ENCODE results near the gene ARHGAP30. TPM values are rescaled to one million over a fixed set of nuclear protein-coding genes. Genes with fewer than 3 reads are reported as not detected.

ARHGAP30 gene
- total RNA-seq, 2 experiments from 2014 or later = 149 TPM

DNA sequence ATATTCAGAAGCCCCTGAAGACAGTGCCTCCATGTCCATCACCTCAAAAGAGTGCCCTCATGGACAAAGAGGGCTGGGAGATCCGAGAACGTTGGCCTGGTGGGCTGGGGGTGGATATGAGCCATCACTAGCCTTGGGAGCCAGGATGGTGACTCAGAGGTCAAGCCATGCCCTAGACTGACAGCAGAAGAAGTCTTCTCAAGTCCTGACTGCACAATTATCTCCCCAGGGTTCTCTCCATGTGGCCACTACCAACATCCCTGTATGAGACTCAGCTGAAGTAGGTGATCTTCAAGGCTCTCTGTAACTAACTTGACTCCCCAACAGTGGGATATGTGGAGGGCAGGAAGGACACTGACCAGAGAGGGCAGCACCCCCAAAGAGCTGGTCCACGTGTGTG lies 16.8 kb downstream of the ARHGAP30 start:
- POLR2A ChIA-PET = no interaction called here
- CTCF ChIA-PET = no interaction called here

DNA sequence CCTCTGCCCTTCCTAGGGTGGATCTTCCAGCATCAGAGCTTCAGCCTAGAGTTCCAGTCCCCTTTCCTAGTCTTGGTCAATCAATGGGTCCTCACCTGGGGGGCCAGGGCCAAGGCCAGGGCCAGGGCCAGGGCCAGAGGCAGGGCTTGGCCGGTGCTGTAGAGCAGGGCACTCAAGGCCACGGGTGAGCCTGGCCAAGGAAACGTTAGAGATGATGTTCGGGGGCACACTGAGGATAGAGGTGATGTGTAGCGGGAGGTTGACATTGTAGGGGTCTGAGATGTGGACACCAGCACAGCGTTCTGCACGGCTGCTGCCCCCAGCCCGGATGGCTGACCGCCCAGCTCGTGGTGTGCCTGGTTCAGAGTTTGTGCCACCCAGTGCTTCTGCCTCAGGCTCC lies 18.5 kb downstream of the ARHGAP30 start:
- ChIA-PET CTCF (interaction anchor here (1.2 to 1.5 kb wide), 2 partner anchors 11 to 18 kb away, joined by 4 to 5 read pairs; no protein-coding TSS in a partner anchor), POLR2A (no interaction called here)

DNA sequence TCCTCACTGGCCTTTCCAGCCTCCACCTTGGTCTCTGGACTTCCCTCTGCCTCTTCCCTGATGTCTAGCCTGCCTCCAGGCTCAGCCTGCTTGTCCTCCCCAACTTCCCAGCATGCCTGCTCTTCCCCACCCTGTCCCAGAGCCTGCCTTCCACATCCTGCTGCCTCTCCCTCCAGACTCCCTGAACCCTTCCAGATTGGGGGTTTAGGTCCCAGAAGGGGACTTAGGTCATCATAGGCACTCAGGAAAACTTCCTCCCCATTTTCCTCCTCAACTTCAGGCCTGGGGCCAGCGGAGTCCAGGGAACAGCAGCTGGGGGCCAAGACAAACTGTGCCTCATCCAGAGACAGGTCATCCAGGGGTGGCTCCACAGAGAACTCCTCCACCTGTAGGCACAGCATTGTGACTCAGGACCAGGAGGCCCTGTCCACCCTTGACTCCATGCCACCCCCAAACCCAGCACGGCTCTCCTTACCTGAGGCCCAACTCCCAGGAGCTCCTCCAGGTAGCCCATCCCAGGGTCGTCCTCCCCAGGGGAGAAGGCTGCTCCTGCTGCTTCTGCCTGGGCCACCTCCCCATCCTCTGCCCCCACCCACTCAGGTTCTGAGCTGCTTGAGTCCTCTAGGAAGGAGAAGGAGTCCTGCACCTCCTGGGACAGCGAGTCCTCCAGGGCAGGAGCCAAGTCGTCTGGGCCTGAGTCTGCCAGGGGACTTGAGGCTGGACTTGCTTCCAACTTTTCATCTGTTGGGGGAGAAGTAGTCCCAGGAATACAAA lies 20.6 kb downstream of the ARHGAP30 start:
- ChIA-PET CTCF (no interaction called here), POLR2A (interaction anchor here (0.7 kb wide), 1 partner anchor 13 kb away, joined by 7 read pairs; no protein-coding TSS in a partner anchor)

DNA sequence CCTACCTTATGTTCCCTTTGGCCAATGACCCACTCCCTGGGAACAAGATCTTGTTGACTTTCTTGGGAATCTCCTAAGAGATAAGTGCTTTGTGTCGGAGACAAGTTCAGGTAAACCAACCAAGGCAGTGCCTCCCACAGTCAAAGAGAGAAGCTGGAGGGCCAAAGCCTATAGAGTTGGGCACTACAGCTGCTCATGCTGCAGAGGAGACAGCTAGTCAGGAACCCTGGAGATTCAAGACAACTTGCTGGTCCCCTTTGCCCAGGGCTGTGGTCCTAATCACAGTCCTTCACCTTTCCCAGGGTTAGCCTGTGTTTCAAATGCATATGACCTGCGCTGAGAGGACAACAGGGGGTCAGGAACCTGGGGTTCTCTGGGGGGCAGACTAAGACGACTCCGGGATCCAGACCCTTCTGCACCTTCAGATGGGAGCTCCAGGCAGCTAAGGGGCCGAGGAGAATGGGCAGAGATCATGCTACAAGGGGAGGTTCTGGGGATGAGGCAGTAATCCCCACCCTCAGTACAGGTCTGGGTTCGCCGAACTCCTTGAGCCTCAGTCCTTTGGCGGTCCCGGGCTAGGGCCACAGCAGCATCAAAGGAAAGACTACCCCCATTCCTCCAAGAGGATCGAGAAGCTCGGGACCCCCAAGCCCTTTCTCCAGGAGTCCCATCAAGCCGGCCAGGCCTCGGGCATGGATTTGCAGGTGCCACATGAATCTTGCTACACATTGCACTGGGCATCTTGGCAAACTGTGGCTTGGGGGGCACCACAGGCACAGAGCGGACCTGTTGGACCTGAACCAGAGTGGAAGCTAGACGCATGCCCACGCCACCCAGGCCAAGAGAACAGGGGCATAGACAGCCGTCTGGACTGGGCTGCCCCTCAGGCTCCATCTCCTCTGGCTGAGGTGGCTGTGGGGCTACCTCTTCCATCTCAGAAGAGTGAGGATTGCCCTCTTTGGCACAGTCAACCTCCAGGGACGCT lies 22.0 kb downstream of the ARHGAP30 start:
- POLR2A ChIA-PET = interaction anchor here (1.4 to 4.5 kb wide), 3 partner anchors 9 to 70 kb away, joined by 3 to 45 read pairs (median 4); partner anchors contain the start of genes ARHGAP30, NIT1, PFDN2 and TSTD1

DNA sequence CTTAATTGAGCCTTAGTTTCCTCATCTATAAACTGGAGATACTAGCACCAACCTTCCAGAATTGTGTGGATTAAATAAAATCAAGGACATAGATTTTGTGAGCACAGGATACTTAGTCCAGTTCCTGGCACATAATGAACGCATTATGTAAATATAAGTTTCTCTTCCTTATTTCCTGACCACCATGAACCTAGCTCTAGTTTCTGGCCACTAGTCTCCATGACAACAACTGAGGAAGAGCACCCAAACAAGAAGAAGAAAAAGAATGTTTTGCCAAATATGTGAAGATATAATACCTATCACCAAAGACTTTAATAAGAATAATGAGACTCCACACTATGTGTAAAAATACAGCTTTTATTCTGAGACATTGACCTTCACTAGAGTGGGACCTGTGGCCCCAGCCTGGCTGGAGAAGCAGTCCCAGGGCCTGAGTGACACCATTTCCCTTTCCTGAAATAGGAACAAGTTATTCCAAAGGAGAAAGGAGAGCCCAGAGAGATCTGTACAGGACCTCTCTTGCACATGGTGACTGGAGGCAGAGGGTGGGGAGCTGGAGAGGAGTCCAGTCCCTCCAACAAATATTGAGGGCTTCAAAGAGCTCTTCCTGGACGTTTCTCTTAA lies 23.0 kb downstream of the ARHGAP30 start:
- ChIA-PET CTCF (interaction anchor here (0.8 to 4.1 kb wide), 10 partner anchors 9 to 92 kb away, joined by 3 to 24 read pairs (median 5); partner anchors contain the start of genes ARHGAP30, F11R and KLHDC9), POLR2A (interaction anchor here (1.0 to 4.5 kb wide), 4 partner anchors 8 to 71 kb away, joined by 3 to 45 read pairs (median 4); partner anchors contain the start of genes ARHGAP30, NIT1, PFDN2 and TSTD1)

More for the DNA sequence above, 22.0 kb downstream of the ARHGAP30 start:
- CTCF ChIA-PET = interaction anchor here (1.1 to 4.1 kb wide), 6 partner anchors 10 to 91 kb away, joined by 3 to 24 read pairs (median 6); partner anchors contain the start of genes ARHGAP30 and KLHDC9

DNA sequence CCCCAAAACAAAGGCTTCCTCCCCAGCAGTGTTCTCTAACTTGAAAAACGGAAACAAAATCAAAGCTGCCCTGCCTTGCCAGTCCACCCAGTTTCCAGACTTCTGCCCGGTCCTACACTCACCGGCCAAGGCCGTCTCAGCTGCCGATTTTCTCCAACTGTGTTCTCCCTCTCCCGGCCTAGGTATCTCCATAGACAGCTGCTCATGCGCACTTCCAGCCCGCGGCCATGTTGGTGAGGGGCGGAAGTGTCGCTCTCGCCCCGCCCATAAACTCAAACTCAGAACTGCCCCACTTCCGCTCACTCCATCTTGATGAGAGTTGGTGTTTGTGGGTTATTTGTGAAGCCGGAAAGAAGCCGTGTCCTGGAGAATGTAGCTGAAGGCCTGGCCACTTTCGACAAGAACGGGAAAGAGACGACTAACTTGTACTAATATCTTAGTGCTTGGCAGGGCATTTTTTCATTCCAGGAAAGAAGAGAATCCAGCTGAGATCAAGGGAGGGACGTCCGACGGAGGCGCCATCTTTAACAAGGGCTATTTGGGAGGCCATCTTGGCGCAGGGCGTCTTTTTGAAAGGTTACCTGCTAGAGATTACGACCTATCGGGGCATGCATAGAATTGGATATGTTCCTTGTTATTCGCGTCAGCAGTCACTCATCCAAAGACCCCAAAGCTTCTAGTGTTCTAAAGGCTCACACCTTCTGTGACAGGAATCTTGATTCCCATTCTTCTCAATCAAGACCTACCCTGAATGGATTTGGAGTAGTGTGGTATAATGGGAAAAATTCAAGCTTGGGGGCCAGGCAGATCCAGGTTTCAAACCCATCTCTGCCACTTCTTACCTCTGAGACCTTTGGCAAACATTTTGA lies 23.7 kb downstream of the ARHGAP30 start, which contains the start of gene USF1:
Gene USF1, minus strand, starts transcription at position 242 of the 869 bp plus-strand sequence. CDS start 2,702 bp downstream, outside the sequence.
- ChIA-PET CTCF (interaction anchor here (0.8 to 4.1 kb wide), 13 partner anchors 8 to 87 kb away, joined by 3 to 24 read pairs (median 5); partner anchors contain the start of genes ARHGAP30, DEDD, F11R and KLHDC9), POLR2A (interaction anchor here (0.5 to 4.5 kb wide), 8 partner anchors 8 to 171 kb away, joined by 3 to 45 read pairs (median 4); partner anchors contain the start of genes ARHGAP30, F11R, KLHDC9 and TSTD1)

DNA sequence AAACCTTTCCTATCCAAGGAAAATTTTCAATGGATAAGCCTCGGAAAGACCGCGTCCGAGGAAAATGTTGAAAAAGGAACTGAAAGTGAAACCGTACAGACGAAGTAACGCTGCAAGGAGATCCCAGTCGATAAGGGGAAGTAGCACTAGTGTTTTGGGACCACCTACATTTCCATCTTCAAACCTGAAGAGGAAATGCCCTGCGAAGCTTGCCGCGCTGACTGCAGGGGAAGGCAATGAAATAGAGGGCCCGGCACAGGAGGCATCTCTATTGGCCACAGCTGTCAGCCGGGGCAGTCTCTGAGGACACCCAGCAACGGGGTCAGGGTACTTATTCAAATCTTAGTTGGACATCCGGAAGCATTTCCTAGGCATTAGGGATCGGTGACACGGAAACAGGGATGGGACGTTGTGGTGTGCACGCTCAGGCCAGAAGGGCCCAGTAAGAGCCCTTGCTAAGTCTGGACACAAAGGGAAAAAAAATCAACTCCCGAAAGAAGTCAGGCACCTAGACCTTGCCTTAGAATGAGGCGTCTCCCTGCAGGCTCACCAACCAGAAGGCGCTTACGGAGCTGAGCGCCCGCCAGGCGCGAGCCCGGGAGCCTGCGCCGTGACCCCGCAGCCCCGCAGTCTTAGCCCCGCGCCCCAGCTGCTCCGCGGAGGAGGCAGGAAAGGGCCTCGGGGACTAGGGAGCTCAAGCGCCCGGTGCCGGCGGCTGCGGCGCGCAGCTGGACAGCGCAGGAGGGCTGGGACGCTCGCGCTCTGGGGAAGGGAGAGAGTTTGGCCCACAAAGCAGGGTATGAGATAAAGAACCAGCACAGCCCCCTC lies 24.6 kb downstream of the ARHGAP30 start:
- ChIA-PET POLR2A (interaction anchor here (0.5 to 4.5 kb wide), 6 partner anchors 10 to 172 kb away, joined by 3 to 45 read pairs (median 4); partner anchors contain the start of genes ARHGAP30, F11R and KLHDC9), CTCF (interaction anchor here (0.6 to 4.1 kb wide), 9 partner anchors 20 to 88 kb away, joined by 3 to 24 read pairs (median 5); partner anchors contain the start of genes ARHGAP30, DEDD and KLHDC9)

DNA sequence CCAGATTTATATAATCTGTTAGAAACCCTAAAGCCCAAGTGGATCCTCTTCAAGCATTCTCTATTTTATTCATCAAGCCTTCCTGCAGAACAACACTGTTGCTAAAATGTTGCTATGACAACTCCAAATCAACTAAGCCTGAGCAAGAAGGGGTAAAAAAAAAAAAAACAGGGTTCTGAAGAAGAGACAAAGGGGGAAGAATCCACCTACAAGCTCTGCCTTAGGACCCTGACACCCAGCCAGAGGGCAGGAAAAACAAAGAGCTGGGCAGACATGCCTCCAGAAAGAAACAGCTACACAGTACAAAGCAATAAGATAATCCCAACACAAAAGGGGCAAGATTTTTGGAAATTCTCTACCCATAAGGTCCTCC lies 25.2 kb downstream of the ARHGAP30 start:
- CTCF ChIA-PET = interaction anchor here (0.6 to 4.1 kb wide), 6 partner anchors 24 to 88 kb away, joined by 3 to 24 read pairs (median 5); partner anchors contain the start of genes ARHGAP30, DEDD and KLHDC9

DNA sequence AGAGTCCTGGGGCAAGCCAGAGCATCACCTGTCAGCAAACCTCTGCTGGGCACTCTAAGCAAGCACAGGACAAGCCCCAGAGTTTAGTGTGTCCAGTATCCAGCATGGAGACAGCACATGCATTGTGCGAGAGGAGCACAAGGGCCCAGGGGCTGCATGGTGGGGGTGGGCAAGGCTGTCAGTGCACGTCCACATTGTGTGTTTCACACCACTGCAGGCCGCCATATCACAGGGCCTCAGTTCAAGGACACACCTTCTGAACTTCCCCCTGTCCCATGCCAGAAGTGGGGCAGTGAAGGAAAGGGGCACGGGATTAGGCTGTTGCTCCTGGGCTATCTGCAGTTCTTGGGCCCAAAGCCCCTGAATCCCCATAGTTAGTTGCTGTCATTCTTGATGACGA lies 30.1 kb downstream of the ARHGAP30 start:
- ChIA-PET POLR2A (interaction anchor here (0.7 to 1.5 kb wide), 4 partner anchors 19 to 93 kb away, joined by 3 to 4 read pairs (median 3); partner anchors contain the start of genes DEDD and F11R), CTCF (interaction anchor here (0.7 to 2.3 kb wide), 8 partner anchors 12 to 202 kb away, joined by 3 to 8 read pairs (median 4); partner anchors contain the start of gene KLHDC9)

More for the DNA sequence above, 25.2 kb downstream of the ARHGAP30 start:
- POLR2A ChIA-PET = interaction anchor here (2.0 to 4.5 kb wide), 2 partner anchors 25 to 73 kb away, joined by 4 to 45 read pairs; partner anchors contain the start of gene ARHGAP30

DNA sequence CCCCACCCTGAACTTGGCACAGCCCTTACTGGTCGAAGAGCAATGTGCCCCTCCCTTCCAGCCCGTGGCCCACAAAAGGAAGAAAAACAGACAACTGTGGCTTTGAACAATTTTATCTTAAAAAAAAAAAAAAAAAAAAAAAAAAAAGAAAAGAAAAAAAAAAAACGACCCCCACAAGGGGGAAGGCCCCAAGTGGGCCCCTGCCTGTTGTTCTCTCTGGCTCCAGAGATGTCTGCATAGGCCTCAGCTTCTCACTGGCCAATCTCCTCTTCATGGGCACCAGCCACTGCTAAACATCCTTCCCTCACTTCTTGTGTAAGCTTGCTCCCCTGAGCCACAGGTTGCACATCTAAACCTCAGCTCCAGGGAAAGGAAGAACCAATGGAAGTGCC lies 30.5 kb downstream of the ARHGAP30 start:
- CTCF ChIA-PET = interaction anchor here (0.6 to 2.3 kb wide), 9 partner anchors 12 to 365 kb away, joined by 3 to 8 read pairs (median 4); partner anchors contain the start of gene KLHDC9

DNA sequence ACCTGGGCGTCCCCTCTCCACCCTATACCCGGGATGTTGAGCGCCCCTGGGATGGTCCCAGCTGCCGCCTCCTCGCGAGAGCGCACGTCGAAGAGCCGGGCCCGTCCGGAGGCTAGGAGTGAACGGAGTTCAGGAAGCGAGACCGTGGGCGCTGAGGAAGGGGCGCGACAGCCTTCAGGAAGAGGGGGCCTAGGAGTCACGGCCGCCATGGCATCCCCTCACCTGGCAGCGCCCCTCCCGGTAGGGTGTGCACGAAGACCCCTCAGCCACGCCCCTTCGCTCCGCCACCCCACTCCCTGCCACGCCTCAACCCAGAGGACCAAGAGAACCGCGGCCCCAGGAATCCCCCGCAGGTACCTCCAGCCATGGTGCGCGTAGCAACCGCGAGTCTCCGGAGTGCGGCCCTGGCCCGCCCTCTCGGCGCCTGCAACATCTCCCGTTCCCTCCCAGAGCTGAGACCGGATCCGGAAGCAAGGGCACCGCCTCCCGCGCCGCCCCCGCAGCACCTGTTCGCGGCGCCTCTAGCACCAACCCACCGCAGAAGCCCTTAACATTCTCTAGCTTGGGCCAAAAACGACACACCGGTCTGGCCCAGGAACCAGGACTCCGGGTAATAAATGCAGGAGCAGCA lies 31.1 kb downstream of the ARHGAP30 start, which contains the start of gene TSTD1:
Gene TSTD1, minus strand, starts transcription at position 442 of the 631 bp plus-strand sequence. Its CDS starts 75 bp downstream, at position 367.
- ChIA-PET CTCF (interaction anchor here (0.6 to 2.3 kb wide), 12 partner anchors 11 to 364 kb away, joined by 3 to 6 read pairs (median 4); partner anchors contain the start of genes F11R and KLHDC9), POLR2A (interaction anchor here (0.7 to 1.7 kb wide), 6 partner anchors 8 to 94 kb away, joined by 3 to 13 read pairs (median 4); partner anchors contain the start of genes DEDD and F11R)

More for the DNA sequence above, 30.5 kb downstream of the ARHGAP30 start:
- POLR2A ChIA-PET = interaction anchor here (0.7 to 1.7 kb wide), 6 partner anchors 8 to 94 kb away, joined by 3 to 13 read pairs (median 4); partner anchors contain the start of genes DEDD and F11R

DNA sequence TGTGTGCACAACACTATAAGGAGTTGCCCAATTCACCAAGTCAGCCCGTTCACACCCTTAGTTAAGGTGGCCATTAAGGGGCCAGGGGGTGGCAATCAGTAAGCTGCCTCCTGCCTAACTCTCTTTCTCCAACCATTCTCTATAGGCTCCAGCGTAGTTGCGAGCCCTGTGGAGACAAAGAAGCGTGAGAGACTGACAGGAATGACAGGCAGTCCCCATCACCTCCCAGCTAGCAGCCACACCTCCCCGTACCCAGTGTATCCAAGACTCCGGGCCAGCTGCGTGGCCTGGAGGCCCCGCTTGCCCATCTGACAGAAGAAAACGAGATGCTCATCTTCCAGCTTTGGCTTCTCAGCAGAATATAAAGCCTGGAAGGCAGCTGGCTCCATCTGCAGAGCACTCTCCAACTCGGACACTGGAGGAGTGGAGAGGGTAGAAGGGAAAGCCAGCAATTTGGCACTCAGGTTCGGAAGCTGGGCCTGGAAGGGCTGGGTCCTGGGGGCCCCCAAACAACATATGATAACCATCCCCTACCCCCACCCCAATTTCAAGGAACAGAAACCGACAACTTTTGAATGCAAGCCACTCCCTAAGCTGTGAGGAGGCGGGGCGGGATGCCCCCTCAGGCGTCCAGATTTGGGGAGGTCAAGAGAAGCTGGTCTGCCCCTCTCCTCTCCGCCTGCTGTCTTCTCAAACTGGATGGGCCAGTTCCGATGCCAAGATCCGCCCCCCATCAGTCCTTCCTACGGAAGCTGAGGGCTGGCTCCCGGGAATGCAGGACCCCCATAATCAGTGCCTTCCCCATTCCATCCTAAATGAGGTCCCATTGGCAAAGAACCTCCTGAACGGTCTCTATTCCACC lies 31.8 kb downstream of the ARHGAP30 start:
- CTCF ChIA-PET = interaction anchor here (0.8 to 2.3 kb wide), 9 partner anchors 9 to 201 kb away, joined by 3 to 6 read pairs (median 3); partner anchors contain the start of genes F11R and KLHDC9
- POLR2A ChIA-PET = interaction anchor here (1.0 to 1.7 kb wide), 5 partner anchors 9 to 95 kb away, joined by 3 to 13 read pairs (median 4); partner anchors contain the start of genes DEDD and F11R

DNA sequence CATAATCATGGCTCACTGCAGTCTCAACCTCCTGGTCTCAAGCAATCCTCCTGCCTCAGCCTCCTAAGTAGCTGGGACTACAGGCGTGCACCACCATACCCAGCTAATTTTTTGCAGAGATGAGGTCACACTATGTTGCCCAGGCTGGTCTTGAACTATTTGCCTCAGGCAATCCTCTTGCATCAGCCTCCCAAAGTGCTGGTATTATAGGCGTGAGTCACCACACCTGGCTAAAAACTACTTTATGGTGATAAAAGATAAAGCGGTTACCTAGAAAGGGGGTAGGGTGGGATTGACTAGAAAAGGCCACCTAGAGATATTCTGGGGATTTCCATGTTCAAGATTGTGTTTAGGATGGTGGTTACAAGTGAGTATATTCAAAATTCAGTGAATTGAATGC lies 35.9 kb downstream of the ARHGAP30 start:
- CTCF ChIA-PET = interaction anchor here (0.7 to 1.7 kb wide), 5 partner anchors 12 to 64 kb away, joined by 3 to 8 read pairs (median 5); no protein-coding TSS in a partner anchor
- POLR2A ChIA-PET = no interaction called here

DNA sequence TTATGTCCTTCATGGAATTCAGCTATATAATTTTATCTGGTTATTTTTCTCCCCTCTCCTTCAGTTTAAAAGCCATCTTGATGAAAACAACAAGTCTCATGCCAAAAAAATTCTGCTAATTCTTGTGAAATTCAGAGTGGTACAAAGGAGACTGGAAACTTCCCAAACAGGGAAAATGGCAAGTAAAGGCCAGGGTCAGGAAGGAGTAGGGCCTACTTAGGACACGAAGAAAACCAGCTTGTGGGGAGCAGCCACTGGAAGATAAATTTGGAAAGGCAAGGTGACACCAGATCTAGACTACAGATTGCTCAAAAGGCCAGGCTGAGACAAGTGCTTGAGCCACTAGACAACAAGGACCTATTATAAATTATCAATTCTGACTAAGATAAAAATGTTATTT lies 37.3 kb downstream of the ARHGAP30 start:
- CTCF ChIA-PET = interaction anchor here (1.1 to 1.7 kb wide), 5 partner anchors 11 to 65 kb away, joined by 3 to 8 read pairs (median 4); no protein-coding TSS in a partner anchor
- POLR2A ChIA-PET = no interaction called here
